Inferior parietal cortex (tissue), 1 donor: ENCODE measurements around the gene CRELD2.

Experiments
- DNase-seq: peaks from one replicate; pipeline ENCODE4 v3.0.0-alpha.2; 2016; ENCODE audit errors: extremely low spot score

CRELD2 gene, protein sequence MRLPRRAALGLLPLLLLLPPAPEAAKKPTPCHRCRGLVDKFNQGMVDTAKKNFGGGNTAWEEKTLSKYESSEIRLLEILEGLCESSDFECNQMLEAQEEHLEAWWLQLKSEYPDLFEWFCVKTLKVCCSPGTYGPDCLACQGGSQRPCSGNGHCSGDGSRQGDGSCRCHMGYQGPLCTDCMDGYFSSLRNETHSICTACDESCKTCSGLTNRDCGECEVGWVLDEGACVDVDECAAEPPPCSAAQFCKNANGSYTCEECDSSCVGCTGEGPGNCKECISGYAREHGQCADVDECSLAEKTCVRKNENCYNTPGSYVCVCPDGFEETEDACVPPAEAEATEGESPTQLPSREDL

DNA sequence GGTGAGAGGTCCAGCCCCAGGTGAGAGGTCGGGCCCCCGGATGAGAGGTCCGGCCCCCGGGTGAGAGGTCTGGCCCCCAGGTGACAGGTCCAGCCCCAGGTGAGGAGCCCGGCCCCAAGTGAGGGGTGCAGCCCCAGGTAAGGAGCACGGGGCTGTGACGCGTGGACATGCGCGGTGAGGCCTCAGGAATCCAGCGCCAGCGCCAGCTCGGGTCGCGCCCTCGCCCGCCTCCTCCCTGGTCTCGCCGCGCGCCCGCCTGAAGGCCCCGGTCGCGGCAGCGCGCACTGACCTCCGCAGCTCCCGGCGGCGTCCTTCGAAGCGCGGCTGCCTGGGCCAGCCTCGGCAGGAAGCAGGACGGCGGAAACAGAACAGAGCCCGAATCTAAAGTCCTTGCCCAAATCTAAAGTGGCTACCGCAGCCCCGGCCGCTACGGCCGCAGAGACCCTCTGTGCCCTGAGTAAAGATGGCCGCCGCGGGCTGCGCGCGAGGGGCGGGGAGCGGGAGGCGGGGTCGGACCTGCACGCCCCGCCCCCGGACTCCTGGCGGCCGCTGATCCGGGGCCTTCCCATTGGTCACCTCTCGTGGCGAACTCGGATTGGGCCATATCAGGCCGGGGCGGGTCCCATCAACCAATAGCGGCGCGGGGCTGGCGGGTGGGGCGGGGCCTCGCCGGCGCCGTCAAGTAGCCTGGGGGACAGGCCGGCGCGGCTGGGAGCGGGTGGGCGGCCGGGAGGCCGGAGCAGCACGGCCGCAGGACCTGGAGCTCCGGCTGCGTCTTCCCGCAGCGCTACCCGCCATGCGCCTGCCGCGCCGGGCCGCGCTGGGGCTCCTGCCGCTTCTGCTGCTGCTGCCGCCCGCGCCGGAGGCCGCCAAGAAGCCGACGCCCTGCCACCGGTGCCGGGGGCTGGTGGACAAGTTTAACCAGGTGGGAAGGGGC, at the start of gene CRELD2, which contains the start of gene ALG12:
TSS of gene CRELD2 (plus strand) at position 661 of the 937 bp plus-strand sequence. CDS start at position 797, 136 bp downstream.
TSS of gene ALG12 (minus strand) at position 465 of the 937 bp plus-strand sequence. CDS start 4,673 bp downstream, outside the sequence.
- DNase-seq: peak; percentile 90

DNA sequence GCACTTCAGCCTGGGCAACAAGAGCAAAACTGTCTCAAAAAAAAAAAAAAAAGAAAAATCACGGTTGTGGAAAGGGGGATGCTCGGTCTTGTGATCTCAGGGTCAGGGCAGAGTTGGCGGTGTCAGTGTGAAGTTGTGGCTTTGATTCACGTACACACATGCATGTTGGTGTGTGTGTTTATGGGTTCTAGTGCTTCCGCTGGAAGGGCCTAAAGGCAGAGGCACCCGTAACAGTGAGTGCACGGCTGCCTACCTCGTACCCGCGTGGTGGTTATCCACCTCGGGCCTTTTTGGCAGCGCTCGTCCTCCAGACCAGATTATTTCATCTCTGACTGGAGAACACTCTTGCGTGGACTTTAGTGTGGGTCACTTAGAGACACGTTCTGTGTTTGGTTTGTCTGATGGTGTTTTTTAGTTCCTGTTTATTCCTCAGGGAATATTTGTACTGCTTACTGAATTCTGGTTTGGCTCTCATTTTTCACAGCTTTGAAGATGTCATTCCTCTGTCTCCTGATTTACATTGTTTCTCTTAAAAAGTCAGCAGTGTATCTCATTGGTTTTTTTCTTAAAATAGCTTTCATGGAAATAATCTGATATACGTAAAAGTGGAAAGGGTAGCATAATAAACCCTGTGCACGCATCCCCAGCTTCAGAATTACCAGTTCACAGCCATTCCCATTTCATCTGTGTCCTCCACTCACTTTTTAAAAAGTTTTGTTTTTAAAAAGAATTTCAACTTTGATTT, 49.2 kb upstream of the CRELD2 start:
- no peak for DNase-seq

DNA sequence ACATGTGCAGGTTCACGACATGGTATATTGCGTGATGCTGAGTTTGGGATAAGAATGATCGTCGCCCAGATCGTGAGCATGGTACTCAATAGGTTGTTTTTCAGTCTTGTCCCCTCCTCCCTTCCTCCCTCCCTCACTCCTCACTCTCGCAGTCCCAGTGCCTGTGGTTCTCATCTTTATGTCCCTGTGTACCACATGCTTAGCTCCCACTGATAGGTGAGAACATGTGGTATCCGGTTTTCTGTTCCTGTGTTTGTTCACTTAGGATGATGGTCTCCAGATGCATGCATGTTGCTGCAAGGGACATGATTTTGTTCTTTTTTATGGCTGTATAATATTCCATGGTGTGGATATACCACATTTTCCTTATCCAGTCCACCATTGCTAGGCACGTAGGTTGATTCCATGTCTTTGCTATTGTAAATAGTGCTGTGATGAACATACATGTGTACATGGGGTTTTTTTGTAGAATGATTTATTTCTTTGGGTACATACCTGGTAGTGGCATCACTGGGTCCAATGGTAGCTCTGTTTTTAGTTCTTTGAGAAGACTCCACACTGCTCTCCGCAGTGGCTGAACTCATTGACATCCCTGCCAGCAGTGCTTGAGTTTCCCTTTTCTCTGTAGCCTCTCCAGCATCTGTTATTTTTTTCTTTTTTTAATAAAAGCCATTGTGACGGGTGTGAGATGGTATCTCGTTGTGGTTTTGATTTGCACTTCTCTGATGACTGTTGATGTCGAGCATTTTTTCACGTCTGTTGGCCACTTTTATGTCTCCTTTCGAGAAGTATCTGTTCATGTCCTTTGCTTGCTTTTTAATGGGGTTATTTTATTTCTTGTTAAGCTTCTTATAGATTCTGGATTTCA, 48.4 kb upstream of the CRELD2 start:
- DNase-seq: no peak

DNA sequence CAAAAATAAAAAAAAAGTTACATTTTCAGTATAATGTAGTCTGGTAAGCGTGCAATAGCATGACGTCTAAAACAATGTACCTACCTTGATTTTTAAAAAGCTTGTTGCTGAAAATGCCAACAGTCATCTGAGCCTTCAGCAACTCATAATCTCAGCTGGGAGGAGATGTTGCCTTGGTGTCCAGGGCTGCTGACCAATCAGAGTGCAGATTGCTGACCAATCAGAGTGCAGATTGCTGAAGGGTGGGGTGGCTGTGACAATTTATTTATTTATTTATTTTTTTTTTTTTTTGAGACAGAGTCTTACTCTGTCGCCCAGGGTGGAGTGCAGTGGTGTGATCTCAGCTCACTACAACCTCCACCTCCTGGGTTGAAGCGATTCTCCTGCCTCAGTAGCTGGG, 47.0 kb upstream of the CRELD2 start:
- no peak for DNase-seq

DNA sequence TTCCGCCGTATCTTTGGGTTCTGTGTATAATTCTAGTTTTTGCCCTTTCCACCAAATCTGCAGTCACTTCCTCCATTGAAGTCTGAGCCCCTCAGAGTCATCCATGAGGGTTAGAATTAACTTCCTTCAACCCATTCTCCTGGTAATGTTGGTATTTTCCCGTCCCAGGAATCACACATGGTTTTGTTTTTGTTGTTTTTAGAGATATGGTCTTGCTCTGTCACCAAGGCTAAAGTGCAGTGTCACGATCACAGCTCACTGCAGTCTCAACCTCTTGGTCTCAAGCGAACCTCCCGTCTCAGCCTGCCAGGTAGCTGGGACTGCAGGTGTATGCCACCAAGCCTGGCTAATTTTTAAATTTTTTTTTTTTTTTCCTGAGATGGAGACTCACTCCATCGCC, 46.1 kb upstream of the CRELD2 start:
- no peak for DNase-seq

DNA sequence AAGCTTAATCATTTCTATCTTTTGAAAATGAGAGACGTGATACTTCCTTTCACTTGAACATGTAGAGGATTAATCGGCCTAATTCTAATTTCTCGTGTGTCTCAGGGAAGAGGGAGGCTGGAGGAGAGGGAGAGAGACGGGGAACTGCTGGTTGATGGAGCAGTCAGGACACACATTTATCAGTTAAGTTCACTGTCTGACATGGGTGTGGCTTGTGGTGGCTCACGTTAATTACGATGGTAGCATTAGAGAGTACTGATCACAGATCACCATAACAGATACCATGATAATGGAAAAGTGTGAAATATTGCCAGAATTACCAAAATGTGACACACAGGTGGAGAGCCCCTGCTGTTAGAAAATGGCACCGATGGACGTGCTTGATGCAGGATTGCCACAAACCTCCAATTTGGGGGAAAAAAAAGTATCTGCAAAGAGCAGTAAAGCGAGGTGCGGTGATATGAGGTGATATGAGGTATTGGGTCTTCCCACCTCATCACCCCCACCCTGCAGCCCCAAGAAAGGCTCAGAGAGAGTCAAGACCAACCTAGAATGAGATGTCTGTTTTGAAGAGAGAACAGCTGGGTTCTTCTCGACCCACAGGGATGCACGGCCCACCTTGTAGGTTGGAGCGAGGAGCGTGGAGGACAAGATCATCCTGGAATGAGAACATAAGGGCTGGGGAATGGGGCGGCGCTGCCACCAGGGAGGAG, 45.0 kb upstream of the CRELD2 start:
- DNase-seq: no peak

DNA sequence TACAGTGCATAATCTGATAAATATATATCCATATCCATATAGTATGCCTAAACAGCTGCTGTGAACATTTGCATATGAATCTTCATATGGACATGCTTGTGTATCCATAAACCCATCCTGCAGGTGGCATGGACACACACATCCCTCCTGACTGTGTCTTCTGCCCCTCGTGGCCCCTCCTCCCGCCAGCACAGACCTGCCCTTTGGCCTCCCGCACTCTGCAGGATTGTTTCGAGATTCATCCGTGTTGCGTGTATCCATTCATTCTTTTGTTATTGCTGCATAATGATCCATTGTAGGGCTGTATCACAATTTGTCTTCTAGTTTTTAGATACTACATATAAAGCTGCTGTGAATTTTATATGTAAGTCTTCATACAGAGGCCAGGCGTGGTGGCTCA, 40.8 kb upstream of the CRELD2 start:
- no peak for DNase-seq

DNA sequence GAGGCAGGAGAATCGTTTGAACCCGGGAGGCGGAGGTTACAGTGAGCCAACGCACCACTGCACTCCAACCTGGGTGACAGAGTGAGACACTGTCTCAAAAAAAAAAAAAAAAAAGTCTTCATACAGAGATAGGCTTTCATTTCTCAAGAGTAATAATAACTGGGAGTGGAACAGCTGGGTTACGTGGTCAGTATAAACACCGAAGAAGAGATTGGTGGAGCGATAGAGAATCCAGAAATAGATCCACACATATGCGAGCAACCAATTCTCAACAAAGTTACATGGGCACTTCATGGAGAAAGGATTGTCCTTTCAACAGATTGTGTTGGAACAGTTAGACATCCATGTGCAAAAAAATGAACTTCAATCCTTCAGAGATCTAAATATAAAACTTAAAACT, 40.2 kb upstream of the CRELD2 start:
- DNase-seq: no peak

DNA sequence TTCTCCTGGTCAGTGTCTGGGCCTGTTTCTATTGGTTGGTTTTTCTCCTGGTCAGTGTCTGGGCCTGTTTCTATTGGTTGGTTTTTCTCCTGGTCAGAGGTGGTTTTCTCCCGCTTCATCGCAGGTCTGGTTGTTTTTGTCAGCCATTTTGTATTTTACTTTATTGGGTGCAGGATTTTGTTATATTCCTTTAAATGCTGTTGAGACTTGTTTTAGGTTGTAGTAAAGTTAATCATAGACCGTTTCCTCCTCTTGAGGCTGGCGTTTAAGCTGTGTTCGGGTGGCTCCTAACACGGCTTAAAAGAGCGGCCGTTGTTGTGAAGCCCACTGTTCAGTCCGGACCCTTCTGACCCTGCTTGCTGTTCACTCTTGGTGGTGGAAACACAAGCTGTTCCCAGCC, 38.6 kb upstream of the CRELD2 start:
- no peak for DNase-seq

DNA sequence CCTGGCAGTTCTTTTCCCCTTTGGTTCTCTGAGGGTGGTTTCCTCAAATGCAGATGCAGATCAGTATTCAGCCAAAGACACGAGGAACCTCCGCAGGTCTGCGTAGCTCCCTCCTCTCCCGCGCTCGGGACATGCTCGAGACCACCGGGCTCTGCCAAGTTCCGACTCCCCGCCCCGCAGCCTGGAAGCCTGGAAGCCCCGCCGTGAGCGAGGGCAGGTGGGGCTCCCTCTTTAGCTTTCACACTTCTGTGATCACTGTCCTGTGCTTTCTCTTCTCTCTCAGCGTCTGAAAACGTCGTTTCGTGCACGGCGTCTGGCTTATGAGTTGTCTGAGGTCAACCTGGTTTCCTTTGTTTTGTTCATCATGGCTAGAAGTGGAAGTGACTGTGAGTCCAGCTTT, 38.2 kb upstream of the CRELD2 start:
- DNase-seq: no peak

DNA sequence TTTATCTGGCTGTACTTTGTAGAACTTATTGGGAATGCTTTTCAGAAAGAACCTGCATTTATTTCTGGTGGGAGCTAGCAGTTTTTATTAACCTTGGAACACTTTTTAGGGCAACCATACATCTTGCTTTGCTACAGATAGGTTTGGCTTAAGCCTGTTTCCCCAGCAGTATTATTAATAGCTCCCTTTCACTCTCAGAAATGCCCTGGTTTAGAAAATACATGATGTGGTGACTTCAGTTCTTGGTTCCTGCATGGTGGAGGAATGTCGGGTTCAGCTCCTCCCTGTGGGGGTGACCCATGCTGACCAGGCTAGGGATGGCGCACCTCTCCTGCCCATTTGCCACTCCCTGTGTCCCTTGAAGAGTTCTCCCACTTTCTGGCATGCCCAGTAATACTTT, 36.6 kb upstream of the CRELD2 start:
- DNase-seq: no peak

DNA sequence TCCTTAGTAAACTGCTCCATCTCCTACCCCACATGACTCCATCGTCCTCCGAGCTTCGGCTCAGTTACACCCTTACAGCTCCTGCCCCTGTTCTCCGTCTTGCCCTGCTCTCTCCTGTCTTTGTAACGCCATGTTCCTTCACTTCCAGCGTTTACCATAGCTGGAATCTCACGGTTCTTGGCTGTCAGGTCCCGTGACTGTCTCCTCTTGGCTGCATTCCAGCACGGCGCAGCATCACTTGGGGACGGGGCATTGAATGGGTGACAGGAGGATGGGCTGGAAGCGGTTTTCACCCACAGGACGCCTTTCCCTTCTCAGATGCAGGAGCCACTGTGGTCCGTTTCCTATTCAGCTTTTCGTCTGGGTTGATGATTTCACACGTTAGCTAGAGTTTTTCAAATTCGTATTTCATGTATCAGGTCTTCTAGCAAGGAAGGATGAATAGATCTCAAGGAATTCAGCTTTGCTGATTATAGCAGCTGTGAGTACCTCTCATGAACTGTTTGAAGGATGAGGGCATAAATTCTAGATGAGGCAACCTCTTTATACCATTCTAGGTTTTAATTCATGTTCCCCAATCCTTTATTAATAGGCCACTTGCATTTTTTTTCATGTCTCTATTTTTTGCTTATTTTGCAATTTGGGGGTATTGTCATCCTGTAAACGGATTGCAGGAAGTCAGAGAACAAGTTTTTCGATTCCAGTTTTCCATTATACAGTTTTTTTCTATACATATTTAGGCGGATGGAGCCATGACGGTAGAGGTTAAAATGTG, 35.7 kb upstream of the CRELD2 start:
- no peak for DNase-seq

DNA sequence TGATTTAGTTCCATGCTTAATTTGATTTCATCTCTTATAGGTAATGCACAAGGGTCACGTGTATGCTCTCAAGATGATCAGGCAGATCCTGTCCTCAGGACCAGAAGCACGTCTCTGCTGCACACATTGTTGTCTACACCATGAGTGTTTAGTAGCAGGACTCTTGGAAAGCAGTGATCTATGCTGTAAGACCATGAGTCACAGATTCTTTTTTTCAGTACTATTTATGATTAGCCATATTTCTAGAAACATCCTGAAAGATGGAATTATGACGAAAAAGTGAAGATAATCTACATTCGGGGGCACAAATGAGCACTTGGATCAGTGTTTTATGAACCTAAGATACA, 35.2 kb upstream of the CRELD2 start:
- DNase-seq: no peak

DNA sequence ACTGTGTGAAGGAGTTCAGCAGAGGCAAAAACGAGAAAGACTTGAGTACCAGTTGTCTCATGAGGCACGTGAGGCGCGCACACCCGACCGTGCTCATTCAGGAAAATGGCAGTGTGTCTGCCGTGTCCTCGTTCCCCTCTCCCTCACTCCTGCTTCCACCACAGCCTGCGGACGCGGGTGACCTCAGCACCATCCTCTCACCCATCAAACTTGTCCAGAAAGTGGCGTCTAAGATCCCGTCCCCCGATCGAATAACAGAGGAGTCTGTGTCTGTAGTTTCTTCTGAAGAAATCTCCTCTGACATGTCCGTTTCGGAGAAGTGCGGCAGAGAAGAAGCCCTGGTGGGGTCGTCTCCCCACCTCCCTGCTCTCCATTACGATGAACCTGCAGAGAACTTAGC, 34.4 kb upstream of the CRELD2 start:
- no peak for DNase-seq

DNA sequence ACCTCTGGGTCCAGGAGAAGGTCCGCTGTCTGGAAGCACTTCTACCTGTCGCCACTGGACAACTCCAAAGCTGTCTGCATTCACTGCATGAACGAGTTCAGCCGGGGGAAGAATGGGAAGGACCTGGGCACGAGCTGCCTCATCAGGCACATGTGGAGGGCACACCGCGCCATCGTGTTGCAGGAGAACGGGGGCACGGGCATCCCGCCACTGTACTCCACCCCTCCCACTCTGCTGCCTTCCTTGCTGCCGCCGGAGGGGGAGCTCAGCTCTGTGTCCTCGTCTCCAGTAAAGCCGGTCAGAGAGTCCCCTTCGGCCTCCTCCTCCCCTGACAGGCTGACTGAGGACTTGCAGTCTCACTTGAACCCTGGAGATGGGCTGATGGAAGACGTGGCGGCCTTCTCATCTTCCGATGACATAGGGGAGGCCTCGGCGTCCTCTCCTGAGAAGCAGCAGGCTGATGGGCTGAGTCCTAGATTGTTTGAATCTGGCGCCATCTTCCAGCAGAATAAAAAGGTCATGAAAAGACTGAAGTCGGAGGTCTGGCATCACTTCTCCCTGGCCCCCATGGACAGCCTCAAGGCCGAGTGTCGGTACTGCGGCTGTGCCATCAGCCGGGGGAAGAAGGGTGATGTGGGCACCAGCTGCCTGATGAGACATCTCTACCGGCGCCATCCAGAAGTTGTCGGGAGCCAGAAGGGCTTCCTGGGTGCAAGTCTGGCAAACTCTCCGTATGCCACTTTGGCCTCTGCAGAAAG, 33.8 kb upstream of the CRELD2 start:
- no peak for DNase-seq

DNA sequence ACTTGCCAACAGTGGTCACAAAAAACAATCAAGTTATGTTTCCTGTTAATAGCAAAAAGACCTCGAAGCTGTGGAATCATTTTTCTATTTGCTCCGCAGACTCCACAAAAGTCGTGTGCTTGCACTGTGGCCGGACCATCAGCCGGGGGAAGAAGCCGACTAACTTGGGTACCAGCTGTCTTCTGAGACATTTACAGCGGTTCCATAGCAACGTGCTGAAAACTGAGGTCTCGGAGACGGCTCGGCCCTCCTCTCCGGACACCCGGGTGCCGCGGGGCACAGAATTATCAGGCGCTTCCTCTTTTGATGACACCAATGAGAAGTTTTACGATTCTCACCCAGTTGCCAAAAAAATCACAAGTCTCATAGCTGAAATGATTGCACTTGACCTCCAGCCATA, 33.2 kb upstream of the CRELD2 start:
- DNase-seq: no peak

DNA sequence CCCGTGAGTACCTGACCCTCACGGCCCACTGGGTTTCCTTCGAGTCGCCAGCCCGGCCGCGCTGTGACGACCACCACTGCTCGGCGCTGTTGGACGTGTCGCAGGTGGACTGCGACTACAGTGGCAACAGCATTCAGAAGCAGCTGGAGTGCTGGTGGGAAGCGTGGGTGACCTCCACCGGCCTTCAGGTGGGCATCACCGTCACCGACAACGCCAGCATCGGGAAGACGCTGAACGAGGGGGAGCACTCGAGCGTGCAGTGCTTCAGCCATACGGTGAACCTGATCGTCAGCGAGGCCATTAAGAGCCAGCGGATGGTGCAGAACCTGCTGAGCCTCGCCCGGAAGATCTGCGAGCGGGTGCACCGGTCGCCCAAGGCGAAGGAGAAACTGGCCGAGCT, 32.6 kb upstream of the CRELD2 start:
- no peak for DNase-seq

DNA sequence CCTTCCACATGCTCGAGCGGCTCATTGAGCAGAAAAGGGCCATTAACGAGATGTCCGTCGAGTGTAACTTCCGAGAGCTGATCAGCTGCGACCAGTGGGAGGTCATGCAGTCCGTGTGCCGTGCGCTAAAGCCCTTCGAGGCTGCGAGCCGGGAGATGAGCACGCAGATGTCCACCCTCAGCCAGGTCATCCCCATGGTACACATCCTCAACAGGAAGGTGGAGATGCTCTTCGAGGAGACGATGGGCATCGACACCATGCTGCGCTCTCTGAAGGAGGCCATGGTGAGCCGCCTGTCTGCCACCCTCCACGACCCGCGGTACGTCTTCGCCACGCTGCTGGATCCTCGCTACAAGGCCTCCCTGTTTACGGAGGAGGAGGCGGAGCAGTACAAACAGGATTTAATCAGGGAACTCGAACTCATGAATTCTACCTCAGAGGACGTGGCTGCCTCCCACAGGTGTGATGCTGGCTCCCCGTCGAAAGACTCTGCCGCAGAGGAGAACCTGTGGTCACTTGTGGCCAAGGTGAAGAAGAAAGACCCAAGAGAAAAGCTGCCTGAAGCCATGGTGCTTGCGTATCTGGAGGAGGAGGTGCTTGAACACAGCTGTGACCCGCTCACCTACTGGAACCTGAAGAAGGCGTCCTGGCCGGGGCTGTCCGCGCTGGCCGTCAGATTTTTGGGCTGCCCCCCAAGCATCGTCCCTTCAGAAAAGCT, 31.9 kb upstream of the CRELD2 start:
- no peak for DNase-seq
